ENCODE measurements around the gene KMT2E. TPM values are rescaled to one million over a fixed set of nuclear protein-coding genes. Genes with fewer than 3 reads are reported as not detected.

KMT2E gene
- polyA plus RNA-seq, 4 donors = 11.1 to 52.4 (median 16.2) TPM

DNA sequence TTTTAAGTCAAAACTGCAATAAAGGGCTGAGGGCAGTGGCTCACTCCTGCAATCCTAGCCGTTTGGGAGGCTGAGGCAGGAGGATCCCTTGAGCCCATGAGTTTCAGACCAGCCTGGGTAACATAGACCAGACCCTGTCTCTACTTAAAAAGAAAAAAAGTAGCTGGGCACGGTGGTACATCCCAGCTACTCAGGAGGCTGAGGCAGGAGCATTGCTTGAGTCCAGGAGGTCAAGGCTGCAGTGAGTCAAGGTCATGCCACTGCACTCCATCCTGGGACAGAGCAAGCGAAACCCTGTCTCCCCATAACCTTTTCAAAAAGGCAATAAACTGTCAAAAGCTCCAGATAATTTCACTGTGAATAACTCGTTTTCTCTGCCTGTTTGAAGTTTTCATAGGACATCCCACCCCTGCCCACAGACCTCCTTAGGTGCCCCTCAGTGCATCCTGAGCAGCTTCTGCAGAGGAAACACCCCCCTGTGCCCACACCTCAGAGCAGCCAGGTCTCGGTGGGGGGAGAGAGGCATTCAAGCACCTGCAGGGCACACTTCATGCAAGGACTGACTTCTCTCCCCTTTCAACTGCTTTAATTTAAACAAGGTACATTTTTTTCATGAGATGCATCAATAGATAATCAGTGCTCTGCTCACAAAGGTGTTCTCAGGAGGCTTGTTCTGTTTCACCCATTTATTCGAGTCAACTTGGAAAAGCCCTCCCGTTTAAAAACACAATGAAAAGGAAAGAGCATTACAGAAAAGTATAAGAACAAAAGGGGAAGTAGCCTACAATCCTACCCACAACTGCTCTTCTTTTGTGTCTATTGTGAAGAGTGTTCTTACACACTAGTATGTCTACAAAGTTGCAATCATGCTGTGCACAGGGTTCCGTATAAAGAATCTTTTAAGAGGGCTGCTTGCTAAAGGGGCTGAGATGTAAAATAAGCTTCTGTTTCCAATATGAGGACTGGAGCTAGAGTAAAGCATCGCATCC is 104.9 kb downstream of the KMT2E start:
- Histone ChIP-seq H3K9me3 (ENCODE audit: control insufficient read depth in 2 of 2, insufficient read depth in 1 of 2, low read depth in 1 of 2, low read length in 1 of 2) (no peaks in the 10 kb centered on the region), H3K4me3 (ENCODE audit: low read depth in 1 of 3, low read length in 3 of 3) (no peak overlapping the region), H3K36me3 (ENCODE audit: control insufficient read depth in 3 of 3, insufficient read depth in 2 of 3, low read depth in 1 of 3, low read length in 3 of 3) (peaks cover 0 to 13% (median 2%) of the 10 kb centered on the region in 3 donors), H3K27me3 (ENCODE audit: control insufficient read depth in 3 of 3, insufficient read depth in 3 of 3, low read length in 3 of 3) (no peaks in the 10 kb centered on the region), H3K27ac (ENCODE audit: low read depth in 1 of 3, low read length in 2 of 3) (no peak overlapping the region), H3K4me1 (ENCODE audit: control insufficient read depth in 3 of 3, insufficient read depth in 2 of 3, low read depth in 1 of 3, low read length in 2 of 3) (no peaks in the 10 kb centered on the region)
- FAIRE-seq (no peak), DNase-seq (no peak)
- WGBS, 3 donors = 75 to 80% (median 77%) methylated on average over 9 of the region's 9 CpGs

DNA sequence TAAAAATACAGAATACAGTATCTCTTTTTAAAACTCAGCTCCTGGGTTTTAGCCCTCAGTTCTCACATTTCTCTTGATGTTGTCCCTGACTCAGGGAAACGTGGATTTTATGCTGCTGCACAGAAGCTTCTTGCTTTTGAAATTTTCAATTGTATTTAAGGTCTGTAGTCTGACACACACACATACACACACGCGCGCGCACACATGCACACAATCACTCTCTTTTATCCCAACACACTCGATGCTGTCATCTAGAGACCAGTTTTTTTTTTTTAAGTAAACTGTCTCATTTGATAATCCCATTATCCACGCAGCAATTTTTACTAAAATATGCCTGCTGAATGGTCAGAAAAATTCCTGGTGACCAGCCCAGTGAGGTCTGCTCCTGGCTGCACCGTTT is 108.6 kb downstream of the KMT2E start:
- Histone ChIP-seq H3K27me3 (ENCODE audit: control insufficient read depth in 3 of 3, insufficient read depth in 3 of 3, low read length in 3 of 3) (no peaks in the 10 kb centered on the region), H3K9me3 (ENCODE audit: control insufficient read depth in 2 of 2, insufficient read depth in 1 of 2, low read depth in 1 of 2, low read length in 1 of 2) (no peaks in the 10 kb centered on the region), H3K27ac (ENCODE audit: low read depth in 1 of 3, low read length in 2 of 3) (no peak overlapping the region), H3K36me3 (ENCODE audit: control insufficient read depth in 3 of 3, insufficient read depth in 2 of 3, low read depth in 1 of 3, low read length in 3 of 3) (peaks cover 0 to 28% (median 6%) of the 10 kb centered on the region in 3 donors), H3K4me1 (ENCODE audit: control insufficient read depth in 3 of 3, insufficient read depth in 2 of 3, low read depth in 1 of 3, low read length in 2 of 3) (no peaks in the 10 kb centered on the region), H3K4me3 (ENCODE audit: low read depth in 1 of 3, low read length in 3 of 3) (no peak overlapping the region)
- FAIRE-seq (no peak), DNase-seq (no peak)
- WGBS, 3 donors = 78 to 86% (median 84%) methylated on average over 8 of the region's 8 CpGs

DNA sequence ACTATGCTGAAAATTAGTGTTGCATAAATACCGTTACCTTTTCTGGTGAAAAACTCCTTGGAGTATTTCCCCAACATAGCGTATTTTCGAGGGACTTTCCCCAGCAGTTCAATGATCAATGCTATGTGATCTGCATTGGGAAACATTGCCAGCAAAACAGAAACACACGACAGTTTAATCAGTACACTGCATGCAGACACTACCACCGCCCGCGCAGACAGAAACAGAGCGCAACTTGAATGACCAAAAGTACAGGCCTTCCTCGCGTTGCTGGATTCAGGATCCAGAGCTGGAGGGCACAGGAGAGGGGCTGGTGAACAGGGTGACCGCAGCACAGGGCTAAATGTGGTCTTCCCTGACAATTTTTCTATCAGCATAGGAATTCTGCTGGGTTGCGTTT is 111.7 kb downstream of the KMT2E start:
- peaks cover 0 to 28% (median 6%) of the 10 kb centered on the region in 3 donors for H3K36me3 ChIP-seq (ENCODE audit: control insufficient read depth in 3 of 3, insufficient read depth in 2 of 3, low read depth in 1 of 3, low read length in 3 of 3)
- DNase-seq (no peak), FAIRE-seq (no peak)
- no peaks in the 10 kb centered on the region for H3K4me1 ChIP-seq (ENCODE audit: control insufficient read depth in 3 of 3, insufficient read depth in 2 of 3, low read depth in 1 of 3, low read length in 2 of 3)
- no peak overlapping the region for H3K4me3 ChIP-seq (ENCODE audit: low read depth in 1 of 3, low read length in 3 of 3)
- no peak overlapping the region for H3K27ac ChIP-seq (ENCODE audit: low read depth in 1 of 3, low read length in 2 of 3)
- no peaks in the 10 kb centered on the region for H3K27me3 ChIP-seq (ENCODE audit: control insufficient read depth in 3 of 3, insufficient read depth in 3 of 3, low read length in 3 of 3)
- 90 to 94% (median 93%) methylated on average over 12 of the region's 12 CpGs for WGBS, 3 donors
- H3K9me3 ChIP-seq (ENCODE audit: control insufficient read depth in 2 of 2, insufficient read depth in 1 of 2, low read depth in 1 of 2, low read length in 1 of 2) = no peaks in the 10 kb centered on the region

DNA sequence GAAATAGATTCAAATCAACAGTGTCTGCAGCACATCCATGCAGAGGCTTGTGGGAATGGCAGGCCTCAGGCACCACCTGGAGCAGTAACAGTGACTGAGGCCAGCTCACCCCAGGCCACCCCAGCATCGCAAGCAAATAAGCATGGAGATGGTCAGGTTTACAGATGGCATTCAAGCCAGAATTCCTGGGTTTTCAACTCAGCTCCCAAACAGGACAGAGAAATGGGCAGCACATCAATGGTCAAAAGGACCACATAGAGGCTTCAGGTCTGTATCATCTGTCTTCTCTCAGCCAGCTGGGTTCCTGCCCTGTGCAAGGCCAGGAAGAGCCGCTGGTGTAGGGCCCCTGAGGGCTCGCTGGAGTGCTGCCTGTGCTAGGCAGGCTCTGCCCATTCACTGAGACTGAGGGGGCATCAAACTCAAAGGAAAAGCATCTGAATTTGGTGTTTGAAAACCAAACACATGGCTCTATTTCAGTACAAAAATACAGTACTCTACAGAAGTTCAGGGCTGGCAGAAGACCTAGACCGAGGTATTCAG is 112.5 kb downstream of the KMT2E start:
- DNase-seq (no peak), FAIRE-seq (no peak)
- Histone ChIP-seq H3K27ac (ENCODE audit: low read depth in 1 of 3, low read length in 2 of 3) (no peak overlapping the region), H3K36me3 (ENCODE audit: control insufficient read depth in 3 of 3, insufficient read depth in 2 of 3, low read depth in 1 of 3, low read length in 3 of 3) (peaks cover 2 to 28% (median 6%) of the 10 kb centered on the region in 3 donors), H3K4me3 (ENCODE audit: low read depth in 1 of 3, low read length in 3 of 3) (no peak overlapping the region), H3K4me1 (ENCODE audit: control insufficient read depth in 3 of 3, insufficient read depth in 2 of 3, low read depth in 1 of 3, low read length in 2 of 3) (no peaks in the 10 kb centered on the region), H3K9me3 (ENCODE audit: control insufficient read depth in 2 of 2, insufficient read depth in 1 of 2, low read depth in 1 of 2, low read length in 1 of 2) (no peaks in the 10 kb centered on the region), H3K27me3 (ENCODE audit: control insufficient read depth in 3 of 3, insufficient read depth in 3 of 3, low read length in 3 of 3) (no peaks in the 10 kb centered on the region)
- 91 to 98% (median 93%) methylated on average over 4 of the region's 4 CpGs for WGBS, 3 donors

DNA sequence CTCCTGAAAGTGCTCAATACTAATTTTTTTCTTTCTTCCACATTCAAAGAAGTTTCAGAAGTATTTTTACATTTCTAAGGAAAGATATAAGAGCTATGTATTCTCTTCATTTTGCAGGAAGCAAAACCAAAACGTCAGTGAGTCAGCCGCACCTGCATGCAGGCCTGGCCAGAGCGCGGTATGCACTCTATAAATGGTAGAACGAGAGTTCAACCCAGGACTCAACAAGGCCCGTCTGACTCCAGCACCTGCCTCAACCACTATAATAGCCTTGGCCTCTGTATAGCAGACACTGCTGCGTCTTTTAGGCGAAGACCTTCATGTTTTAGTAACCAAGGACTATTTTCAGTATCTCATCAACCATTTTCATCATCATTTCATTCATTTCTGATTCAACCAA is 113.2 kb downstream of the KMT2E start:
- no peaks in the 10 kb centered on the region for H3K27me3 ChIP-seq (ENCODE audit: control insufficient read depth in 3 of 3, insufficient read depth in 3 of 3, low read length in 3 of 3)
- H3K4me3 ChIP-seq (ENCODE audit: low read depth in 1 of 3, low read length in 3 of 3) = no peak overlapping the region
- no peaks in the 10 kb centered on the region for H3K9me3 ChIP-seq (ENCODE audit: control insufficient read depth in 2 of 2, insufficient read depth in 1 of 2, low read depth in 1 of 2, low read length in 1 of 2)
- peaks cover 3 to 34% (median 9%) of the 10 kb centered on the region in 3 donors for H3K36me3 ChIP-seq (ENCODE audit: control insufficient read depth in 3 of 3, insufficient read depth in 2 of 3, low read depth in 1 of 3, low read length in 3 of 3)
- no peaks in the 10 kb centered on the region for H3K4me1 ChIP-seq (ENCODE audit: control insufficient read depth in 3 of 3, insufficient read depth in 2 of 3, low read depth in 1 of 3, low read length in 2 of 3)
- no peak overlapping the region for H3K27ac ChIP-seq (ENCODE audit: low read depth in 1 of 3, low read length in 2 of 3)
- FAIRE-seq (no peak), DNase-seq (no peak)
- WGBS, 3 donors = 76 to 81% (median 79%) methylated on average over 8 of the region's 8 CpGs

DNA sequence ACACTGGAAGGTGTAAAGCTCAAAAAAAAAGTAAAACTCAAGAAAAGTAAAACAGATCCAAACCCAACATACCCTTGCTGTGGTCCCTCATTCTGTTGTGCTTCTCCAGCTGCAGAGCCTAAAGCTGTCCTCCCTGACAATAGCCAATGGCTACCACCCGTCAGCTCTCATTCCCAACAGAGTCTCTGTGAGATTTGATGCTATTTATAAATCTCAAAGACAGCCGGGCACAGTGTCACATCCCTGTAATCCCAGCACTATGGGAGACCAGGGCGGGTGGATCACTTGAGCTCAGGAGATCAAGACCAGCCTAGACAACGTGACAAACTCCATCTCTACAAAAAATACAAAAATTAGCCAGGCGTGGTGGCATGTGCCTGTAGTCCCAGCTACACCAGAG is 116.0 kb downstream of the KMT2E start:
- Histone ChIP-seq H3K27me3 (ENCODE audit: control insufficient read depth in 3 of 3, insufficient read depth in 3 of 3, low read length in 3 of 3) (no peaks in the 10 kb centered on the region), H3K9me3 (ENCODE audit: control insufficient read depth in 2 of 2, insufficient read depth in 1 of 2, low read depth in 1 of 2, low read length in 1 of 2) (no peaks in the 10 kb centered on the region), H3K27ac (ENCODE audit: low read depth in 1 of 3, low read length in 2 of 3) (no peak overlapping the region), H3K4me3 (ENCODE audit: low read depth in 1 of 3, low read length in 3 of 3) (no peak overlapping the region), H3K4me1 (ENCODE audit: control insufficient read depth in 3 of 3, insufficient read depth in 2 of 3, low read depth in 1 of 3, low read length in 2 of 3) (no peaks in the 10 kb centered on the region), H3K36me3 (ENCODE audit: control insufficient read depth in 3 of 3, insufficient read depth in 2 of 3, low read depth in 1 of 3, low read length in 3 of 3) (peaks cover 8 to 45% (median 10%) of the 10 kb centered on the region in 3 donors)
- no peak for DNase-seq
- 94 to 95% (median 95%) methylated on average over 5 of the region's 5 CpGs for WGBS, 3 donors
- no peak for FAIRE-seq

DNA sequence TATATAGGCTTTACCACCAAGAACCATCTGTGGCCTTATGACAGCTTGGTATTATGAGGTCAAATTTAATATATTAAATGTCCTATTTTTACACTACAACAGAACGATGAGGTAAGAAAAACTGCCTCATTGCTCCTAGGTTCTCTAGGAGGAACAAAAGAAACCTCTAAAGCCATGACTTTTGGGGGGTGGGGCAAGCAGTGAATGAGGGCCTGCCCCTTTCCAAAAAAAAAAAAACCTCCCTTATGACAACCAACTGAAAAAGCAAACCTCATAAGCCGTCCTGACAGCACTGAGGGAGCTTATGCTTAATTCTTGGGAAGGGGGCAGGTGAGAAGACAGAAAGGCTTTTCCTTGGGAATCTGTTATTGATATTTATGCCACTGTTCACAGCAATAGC is 116.6 kb downstream of the KMT2E start:
- H3K36me3 ChIP-seq (ENCODE audit: control insufficient read depth in 3 of 3, insufficient read depth in 2 of 3, low read depth in 1 of 3, low read length in 3 of 3) = peaks cover 6 to 47% (median 10%) of the 10 kb centered on the region in 3 donors
- H3K9me3 ChIP-seq (ENCODE audit: control insufficient read depth in 2 of 2, insufficient read depth in 1 of 2, low read depth in 1 of 2, low read length in 1 of 2) = no peaks in the 10 kb centered on the region
- H3K27ac ChIP-seq (ENCODE audit: low read depth in 1 of 3, low read length in 2 of 3) = no peak overlapping the region
- no peak overlapping the region for H3K4me3 ChIP-seq (ENCODE audit: low read depth in 1 of 3, low read length in 3 of 3)
- no peaks in the 10 kb centered on the region for H3K27me3 ChIP-seq (ENCODE audit: control insufficient read depth in 3 of 3, insufficient read depth in 3 of 3, low read length in 3 of 3)
- no peak for DNase-seq
- 80 to 96% (median 82%) methylated on average over 2 of the region's 2 CpGs for WGBS, 3 donors
- FAIRE-seq = no peak
- H3K4me1 ChIP-seq (ENCODE audit: control insufficient read depth in 3 of 3, insufficient read depth in 2 of 3, low read depth in 1 of 3, low read length in 2 of 3) = no peaks in the 10 kb centered on the region

DNA sequence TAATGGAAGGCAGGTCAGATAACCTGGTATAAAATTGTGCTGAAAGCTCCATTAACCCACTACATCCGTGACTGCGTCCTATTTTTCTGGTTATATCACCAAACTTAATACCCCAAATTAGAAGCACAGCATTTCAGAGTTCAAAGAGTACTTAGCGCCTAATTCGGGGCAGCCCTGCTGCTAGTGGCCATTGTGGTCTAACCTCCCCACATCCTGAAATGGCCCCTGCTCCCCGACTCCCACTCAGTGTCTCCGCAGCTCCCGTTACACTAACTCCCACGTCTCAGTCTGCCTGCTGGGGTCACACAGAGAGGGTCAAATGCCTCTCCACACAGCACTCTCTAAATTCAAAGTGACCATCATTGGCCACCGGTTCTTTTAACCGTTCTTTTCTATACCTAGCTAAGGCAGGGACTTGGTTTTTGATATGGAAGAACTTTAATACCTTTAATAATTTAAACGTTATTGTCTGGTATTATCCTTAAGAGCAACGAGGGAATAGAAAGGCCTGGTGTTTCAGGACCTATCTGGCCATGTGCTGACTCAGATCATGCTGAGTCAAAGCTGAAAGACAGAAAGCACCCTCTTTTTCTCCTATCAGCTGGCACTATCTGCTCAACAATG is 117.1 kb downstream of the KMT2E start:
- DNase-seq = no peak

More for the DNA sequence above, 117.1 kb downstream of the KMT2E start:
- no peaks in the 10 kb centered on the region for H3K9me3 ChIP-seq (ENCODE audit: control insufficient read depth in 2 of 2, insufficient read depth in 1 of 2, low read depth in 1 of 2, low read length in 1 of 2)
- WGBS, 3 donors = 73 to 86% (median 81%) methylated on average over 12 of the region's 12 CpGs
- H3K27me3 ChIP-seq (ENCODE audit: control insufficient read depth in 3 of 3, insufficient read depth in 3 of 3, low read length in 3 of 3) = no peaks in the 10 kb centered on the region
- FAIRE-seq = no peak
- H3K36me3 ChIP-seq (ENCODE audit: control insufficient read depth in 3 of 3, insufficient read depth in 2 of 3, low read depth in 1 of 3, low read length in 3 of 3) = peaks cover 6 to 44% (median 10%) of the 10 kb centered on the region in 3 donors
- H3K27ac ChIP-seq (ENCODE audit: low read depth in 1 of 3, low read length in 2 of 3) = no peak overlapping the region
- no peak overlapping the region for H3K4me3 ChIP-seq (ENCODE audit: low read depth in 1 of 3, low read length in 3 of 3)
- H3K4me1 ChIP-seq (ENCODE audit: control insufficient read depth in 3 of 3, insufficient read depth in 2 of 3, low read depth in 1 of 3, low read length in 2 of 3) = no peaks in the 10 kb centered on the region
